ENCODE measurements around the gene PCDHGB5. TPM values are rescaled to one million over a fixed set of nuclear protein-coding genes. Genes with fewer than 3 reads are reported as not detected.

Gene PCDHGB5
- total and polyA plus RNA-seq, 2 of the 13 experiments (the other 11 are each of a cell fraction or from before 2014, with no cell fraction given): 0.08 to 0.44 TPM

DNA sequence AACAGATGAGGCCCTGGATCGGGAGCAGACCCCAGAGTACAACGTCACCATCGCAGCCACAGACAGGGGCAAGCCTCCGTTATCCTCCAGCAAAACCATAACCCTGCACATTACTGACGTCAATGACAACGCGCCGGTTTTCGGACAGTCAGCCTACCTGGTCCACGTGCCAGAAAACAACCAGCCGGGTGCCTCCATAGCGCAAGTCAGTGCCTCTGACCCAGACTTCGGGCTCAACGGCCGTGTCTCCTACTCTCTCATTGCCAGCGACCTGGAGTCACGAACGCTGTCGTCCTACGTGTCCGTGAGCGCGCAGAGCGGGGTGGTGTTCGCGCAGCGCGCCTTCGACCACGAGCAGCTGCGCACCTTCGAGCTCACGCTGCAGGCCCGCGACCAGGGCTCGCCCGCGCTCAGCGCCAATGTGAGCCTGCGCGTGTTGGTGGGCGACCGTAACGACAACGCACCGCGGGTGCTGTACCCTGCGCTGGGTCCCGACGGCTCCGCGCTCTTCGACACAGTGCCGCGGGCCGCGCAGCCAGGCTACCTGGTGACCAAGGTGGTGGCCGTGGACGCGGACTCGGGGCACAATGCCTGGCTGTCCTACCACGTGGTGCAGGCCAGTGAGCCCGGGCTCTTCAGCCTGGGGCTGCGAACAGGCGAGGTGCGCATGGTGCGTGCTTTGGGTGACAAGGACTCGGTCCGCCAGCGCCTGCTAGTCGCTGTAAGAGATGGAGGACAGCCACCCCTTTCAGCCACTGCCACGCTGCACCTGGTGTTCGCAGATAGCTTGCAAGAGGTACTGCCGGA lies 21.5 kb downstream of the PCDHGB5 start:
- no peak for FAIRE-seq
- no TSS peak for BruUV-seq (replicated peaks)
- Histone ChIP-seq H3K79me2 (ENCODE audit: insufficient read depth, low read length) (no peaks in the 10 kb centered on the region), H3K4me3 (replicated peaks in 1 of 3; ENCODE audit: insufficient read depth in 1 of 3, low read depth in 2 of 3, low read length in 3 of 3) (no peak overlapping the region), H3K9me3 (ENCODE audit: low read length) (peaks cover 30% of the 10 kb centered on the region), H3K27me3 (ENCODE audit: control insufficient read depth in 1 of 2, insufficient read depth in 2 of 2, low read length in 2 of 2) (no peaks in the 10 kb centered on the region), H3K36me3 (replicated peaks in 1 of 2; ENCODE audit: control insufficient read depth in 1 of 2, insufficient read depth in 2 of 2, low read length in 2 of 2) (no peaks in the 10 kb centered on the region), H3K27ac (ENCODE audit: extremely low read length, insufficient read depth, low read length) (no peak overlapping the region), H3K4me1 (ENCODE audit: insufficient read depth, low read length) (no peaks in the 10 kb centered on the region), H2AFZ (ENCODE audit: low read length) (no peak overlapping the region), H3K9ac (ENCODE audit: insufficient read depth, low read depth, low read length) (no peak overlapping the region), H3K4me2 (ENCODE audit: low read depth, low read length) (no peak overlapping the region), H4K20me1 (ENCODE audit: insufficient read depth, low read length) (no peaks in the 10 kb centered on the region)
- ATAC-seq: no peak
- ChIA-PET POLR2A (no interaction called here), CTCF (ENCODE audit: low intra/inter-chr PET ratio, low total read pairs) (no interaction called here)
- intact Hi-C loops (cut with micrococcal nuclease; ENCODE audit: unreplicated experiment): no loop called here
- TF ChIP-seq DNMT1 (CRISPR knock-in tag; IDR thresholded peaks at IDR 0.05): 0 out of 2 replicates have a peak, but pooled peaks have one; percentile 29
- no peak for TF ChIP-seq WIZ (CRISPR knock-in tag; IDR thresholded peaks at IDR 0.05)
- TF ChIP-seq, protein P1, sequence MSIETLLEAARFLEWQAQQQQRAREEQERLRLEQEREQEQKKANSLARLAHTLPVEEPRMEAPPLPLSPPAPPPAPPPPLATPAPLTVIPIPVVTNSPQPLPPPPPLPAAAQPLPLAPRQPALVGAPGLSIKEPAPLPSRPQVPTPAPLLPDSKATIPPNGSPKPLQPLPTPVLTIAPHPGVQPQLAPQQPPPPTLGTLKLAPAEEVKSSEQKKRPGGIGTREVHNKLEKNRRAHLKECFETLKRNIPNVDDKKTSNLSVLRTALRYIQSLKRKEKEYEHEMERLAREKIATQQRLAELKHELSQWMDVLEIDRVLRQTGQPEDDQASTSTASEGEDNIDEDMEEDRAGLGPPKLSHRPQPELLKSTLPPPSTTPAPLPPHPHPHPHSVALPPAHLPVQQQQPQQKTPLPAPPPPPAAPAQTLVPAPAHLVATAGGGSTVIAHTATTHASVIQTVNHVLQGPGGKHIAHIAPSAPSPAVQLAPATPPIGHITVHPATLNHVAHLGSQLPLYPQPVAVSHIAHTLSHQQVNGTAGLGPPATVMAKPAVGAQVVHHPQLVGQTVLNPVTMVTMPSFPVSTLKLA (IDR thresholded peaks at IDR 0.05): peak; percentile 20; the same call in 1 of the 2 replicates
- DNase-seq (ENCODE audit: low spot score): no peak
- in situ Hi-C loops (cut with HindIII; ENCODE audit: extremely low pct_ligation_motif_present, low pct_unique_long_range_greater_than_20kb): loop anchor here (5.0 kb wide), 2 partner anchors 103 to 143 kb away; no protein-coding TSS in a partner anchor
- 88% methylated on average over 51 of the region's 74 CpGs for WGBS (ENCODE audit: low lambda C conversion rate)

DNA sequence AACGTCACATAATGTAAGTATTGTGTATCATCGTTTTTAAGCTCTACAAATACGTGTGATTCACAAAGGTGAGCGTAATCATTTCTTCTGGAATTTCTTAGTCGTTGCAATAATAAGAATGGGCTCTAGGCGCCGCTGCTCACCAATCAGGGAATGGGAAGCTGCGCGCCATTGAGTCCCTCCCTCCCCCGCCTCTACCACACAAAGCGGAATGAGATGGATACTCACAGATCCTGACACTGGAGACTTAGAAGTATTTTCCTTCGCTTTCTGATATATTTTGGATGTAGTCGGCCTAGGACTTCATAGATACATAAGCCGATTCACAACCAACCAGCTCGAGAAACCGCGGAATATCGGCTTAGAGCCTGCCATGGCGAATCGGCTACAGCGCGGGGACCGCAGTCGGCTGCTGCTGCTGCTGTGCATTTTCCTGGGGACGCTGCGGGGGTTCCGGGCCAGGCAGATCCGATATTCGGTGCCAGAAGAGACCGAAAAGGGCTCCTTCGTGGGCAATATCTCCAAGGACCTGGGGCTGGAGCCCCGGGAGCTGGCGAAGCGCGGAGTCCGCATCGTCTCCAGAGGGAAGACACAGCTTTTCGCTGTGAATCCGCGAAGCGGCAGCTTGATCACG lies 23.2 kb downstream of the PCDHGB5 start, which contains the start of gene PCDHGA11:
TSS of gene PCDHGA11 (plus strand) at position 197 of the 634 bp plus-strand sequence. CDS start at position 374, 177 bp downstream.
- WGBS (ENCODE audit: low lambda C conversion rate): 76% methylated on average over 39 of the region's 42 CpGs
- in situ Hi-C loops (cut with HindIII; ENCODE audit: extremely low pct_ligation_motif_present, low pct_unique_long_range_greater_than_20kb): no loop called here
- Histone ChIP-seq H3K27ac (ENCODE audit: extremely low read length, insufficient read depth, low read length) (no peak within 1 kb of the TSS), H3K4me3 (replicated peaks in 1 of 3; ENCODE audit: insufficient read depth in 1 of 3, low read depth in 2 of 3, low read length in 3 of 3) (no peak within 1 kb of the TSS), H2AFZ (ENCODE audit: low read length) (no peak within 1 kb of the TSS), H4K20me1 (ENCODE audit: insufficient read depth, low read length) (no peaks in the 10 kb centered on the region), H3K36me3 (replicated peaks in 1 of 2; ENCODE audit: control insufficient read depth in 1 of 2, insufficient read depth in 2 of 2, low read length in 2 of 2) (no peaks in the 10 kb centered on the region), H3K27me3 (ENCODE audit: control insufficient read depth in 1 of 2, insufficient read depth in 2 of 2, low read length in 2 of 2) (no peaks in the 10 kb centered on the region), H3K9me3 (ENCODE audit: low read length) (peaks cover 30% of the 10 kb centered on the region), H3K4me1 (ENCODE audit: insufficient read depth, low read length) (no peaks in the 10 kb centered on the region), H3K79me2 (ENCODE audit: insufficient read depth, low read length) (no peaks in the 10 kb centered on the region), H3K4me2 (ENCODE audit: low read depth, low read length) (no peak within 1 kb of the TSS), H3K9ac (ENCODE audit: insufficient read depth, low read depth, low read length) (no peak within 1 kb of the TSS)
- intact Hi-C loops (cut with micrococcal nuclease; ENCODE audit: unreplicated experiment): no loop called here
- ChIA-PET POLR2A (no interaction called here), CTCF (ENCODE audit: low intra/inter-chr PET ratio, low total read pairs) (interaction anchor here (1.4 kb wide), 1 partner anchor 104 kb away, joined by 8 read pairs; no protein-coding TSS in a partner anchor)
- DNase-seq (ENCODE audit: low spot score) (no peak), ATAC-seq (no peak), FAIRE-seq (no peak)
- BruUV-seq (replicated peaks): no TSS peak
- TF ChIP-seq ZNF329 (CRISPR knock-in tag; IDR thresholded peaks at IDR 0.05; ENCODE audit: low read depth) (no peak), GTF2F1 (IDR thresholded peaks at IDR 0.05; ENCODE audit: low read length) (no peak), ZNF232 (CRISPR knock-in tag; IDR thresholded peaks at IDR 0.05; ENCODE audit: borderline replicate concordance) (no peak), ZSCAN21 (CRISPR knock-in tag; IDR thresholded peaks at IDR 0.05; ENCODE audit: borderline replicate concordance) (no peak), ZFYVE20 (CRISPR knock-in tag; IDR thresholded peaks at IDR 0.05; ENCODE audit: borderline replicate concordance, low read depth) (no peak), SIX1 (CRISPR knock-in tag; IDR thresholded peaks at IDR 0.05; ENCODE audit: borderline replicate concordance) (no peak), STAG1 (CRISPR knock-in tag; IDR thresholded peaks at IDR 0.05) (peak; percentile 30), ZFP82 (CRISPR knock-in tag; IDR thresholded peaks at IDR 0.05; ENCODE audit: borderline replicate concordance) (no peak)
- TF ChIP-seq, protein P2, sequence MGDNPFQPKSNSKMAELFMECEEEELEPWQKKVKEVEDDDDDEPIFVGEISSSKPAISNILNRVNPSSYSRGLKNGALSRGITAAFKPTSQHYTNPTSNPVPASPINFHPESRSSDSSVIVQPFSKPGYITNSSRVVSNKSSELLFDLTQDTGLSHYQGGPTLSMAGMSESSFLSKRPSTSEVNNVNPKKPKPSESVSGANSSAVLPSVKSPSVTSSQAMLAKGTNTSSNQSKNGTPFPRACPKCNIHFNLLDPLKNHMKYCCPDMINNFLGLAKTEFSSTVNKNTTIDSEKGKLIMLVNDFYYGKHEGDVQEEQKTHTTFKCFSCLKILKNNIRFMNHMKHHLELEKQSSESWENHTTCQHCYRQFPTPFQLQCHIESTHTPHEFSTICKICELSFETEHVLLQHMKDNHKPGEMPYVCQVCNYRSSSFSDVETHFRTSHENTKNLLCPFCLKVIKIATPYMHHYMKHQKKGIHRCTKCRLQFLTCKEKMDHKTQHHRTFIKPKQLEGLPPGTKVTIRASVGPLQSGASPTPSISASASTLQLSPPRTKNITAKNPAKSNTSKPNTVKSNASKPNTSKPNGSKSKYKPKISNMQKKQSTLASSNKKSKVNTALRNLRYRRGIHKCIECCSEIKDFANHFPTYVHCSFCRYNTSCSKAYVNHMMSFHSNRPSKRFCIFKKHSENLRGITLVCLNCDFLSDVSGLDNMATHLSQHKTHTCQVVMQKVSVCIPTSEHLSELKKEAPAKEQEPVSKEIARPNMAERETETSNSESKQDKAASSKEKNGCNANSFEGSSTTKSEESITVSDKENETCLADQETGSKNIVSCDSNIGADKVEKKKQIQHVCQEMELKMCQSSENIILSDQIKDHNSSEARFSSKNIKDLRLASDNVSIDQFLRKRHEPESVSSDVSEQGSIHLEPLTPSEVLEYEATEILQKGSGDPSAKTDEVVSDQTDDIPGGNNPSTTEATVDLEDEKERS (CRISPR knock-in tag; IDR thresholded peaks at IDR 0.05): no peak
